GM23338 (cell line): ENCODE results near the gene CBLN3. TPM values are rescaled to one million over a fixed set of nuclear protein-coding genes. Genes with fewer than 3 reads are reported as not detected.

Experiments
- ATAC-seq: fragments of 200-7000 bp; cut with Tn5 transposase; 3 replicates; pipeline ENCODE4 v1.9.1; 2020
- DNase-seq: peaks from one replicate; pipeline ENCODE4 v3.0.0-alpha.2; 2015; ENCODE audit warnings: low spot score
- H2AFZ ChIP-seq: fragments of 200-600 bp; sonication (generic); 2 replicates; pipeline ENCODE4 v1.8.0; 2016; ENCODE audit warnings: antibody characterized with exemption, mild to moderate bottlenecking, moderate library complexity
- H3F3A ChIP-seq: fragments of 200-600 bp; sonication (generic); replicated peaks from 2 replicates; pipeline ENCODE4 v1.8.0; 2017; ENCODE audit warnings: antibody characterized with exemption, mixed run types, low read depth
- H3K27ac ChIP-seq: fragments of 200-600 bp; sonication (generic); 2 replicates; pipeline ENCODE4 v1.6.1; 2016; ENCODE audit warnings: low read depth
- H3K27me3 ChIP-seq: fragments of 200-600 bp; sonication (generic); 2 replicates; pipeline ENCODE4 v1.8.0; 2016; ENCODE audit warnings: mild to moderate bottlenecking, mixed run types, moderate library complexity; ENCODE audit not compliant: insufficient read depth
- H3K36me3 ChIP-seq: fragments of 200-600 bp; sonication (generic); 2 replicates; pipeline ENCODE4 v1.8.0; 2016; ENCODE audit warnings: mild to moderate bottlenecking; ENCODE audit not compliant: insufficient read depth
- H3K4me1 ChIP-seq: fragments of 200-600 bp; sonication (generic); 2 replicates; pipeline ENCODE4 v1.8.0; 2016; ENCODE audit warnings: mild to moderate bottlenecking, moderate library complexity; ENCODE audit not compliant: insufficient read depth
- H3K4me2 ChIP-seq: fragments of 200-600 bp; sonication (generic); 2 replicates; pipeline ENCODE4 v1.7.1; 2017; ENCODE audit warnings: mixed run types
- H3K4me3 ChIP-seq: fragments of 200-600 bp; sonication (generic); 2 replicates; pipeline ENCODE4 v1.6.1; 2016; ENCODE audit warnings: mixed run types
- H3K79me2 ChIP-seq: fragments of 200-600 bp; sonication (generic); replicated peaks from 2 replicates; pipeline ENCODE4 v1.8.0; 2017; ENCODE audit warnings: mild to moderate bottlenecking; ENCODE audit not compliant: insufficient read depth
- H3K9me2 ChIP-seq: fragments of 200-600 bp; sonication (generic); 2 replicates; pipeline ENCODE4 v1.8.0; 2017; ENCODE audit not compliant: insufficient read depth
- H4K20me1 ChIP-seq: fragments of 200-600 bp; sonication (generic); replicated peaks from 2 replicates; pipeline ENCODE4 v1.8.0; 2017; ENCODE audit warnings: mild to moderate bottlenecking; ENCODE audit not compliant: insufficient read depth
- H3K27ac Mint-ChIP-seq: 2 replicates; pipeline ENCODE4 v1.8.0; 2020; ENCODE audit warnings: inconsistent platforms, mild to moderate bottlenecking, moderate library complexity, mixed read lengths
- H3K27me3 Mint-ChIP-seq: 3 replicates; pipeline ENCODE4 v1.8.0; 2022; ENCODE audit warnings: low read depth, mild to moderate bottlenecking, moderate library complexity, mixed read lengths, inconsistent platforms; ENCODE audit not compliant: insufficient read depth, poor library complexity
- H3K36me3 Mint-ChIP-seq: 3 replicates; pipeline ENCODE4 v1.8.0; 2021; ENCODE audit warnings: low read depth, mild to moderate bottlenecking, inconsistent platforms, moderate library complexity, mixed read lengths
- H3K4me1 Mint-ChIP-seq: 3 replicates; pipeline ENCODE4 v1.8.0; 2020; ENCODE audit warnings: mild to moderate bottlenecking, inconsistent platforms, mixed read lengths
- H3K4me3 Mint-ChIP-seq: 3 replicates; pipeline ENCODE4 v1.8.0; 2021; ENCODE audit warnings: moderate library complexity, mild to moderate bottlenecking, inconsistent platforms, mixed read lengths
- H3K9me3 Mint-ChIP-seq: 3 replicates; pipeline ENCODE4 v1.8.0; 2020; ENCODE audit warnings: moderate library complexity, mild to moderate bottlenecking, inconsistent platforms, mixed read lengths
- CREB1 ChIP-seq: fragments of 250-450 bp; sonication (Bioruptor Pico); IDR thresholded peaks from 2 replicates; pipeline ENCODE4 v1.5.0; 2020; ENCODE audit warnings: low read depth, mild to moderate bottlenecking, moderate library complexity
- ETS1 ChIP-seq: IDR thresholded peaks from 2 replicates; pipeline ENCODE4 v1.6.1; 2016; ENCODE audit warnings: antibody characterized with exemption
- EZH2 ChIP-seq: fragments of 200-600 bp; sonication (generic); IDR thresholded peaks from one replicate; pipeline ENCODE4 v1.8.0; 2017; ENCODE audit warnings: antibody characterized with exemption, mild to moderate bottlenecking, low read depth; ENCODE audit not compliant: unreplicated experiment
- EZH2phosphoT487 ChIP-seq: fragments of 200-600 bp; sonication (generic); IDR thresholded peaks from one replicate; pipeline ENCODE4 v1.8.1; 2018; ENCODE audit warnings: antibody characterized with exemption; ENCODE audit not compliant: unreplicated experiment
- JUNB ChIP-seq: IDR thresholded peaks from one replicate; pipeline ENCODE4 v1.6.1; 2016; ENCODE audit warnings: antibody characterized with exemption; ENCODE audit not compliant: unreplicated experiment
- NANOG ChIP-seq: IDR thresholded peaks from 2 replicates; pipeline ENCODE4 v1.6.1; 2016; ENCODE audit warnings: antibody characterized with exemption, borderline replicate concordance
- POLR2AphosphoS5 ChIP-seq: IDR thresholded peaks from 2 replicates; pipeline ENCODE4 v1.6.1; 2016; ENCODE audit warnings: antibody characterized with exemption, low read depth
- REST ChIP-seq: IDR thresholded peaks from one replicate; pipeline ENCODE4 v1.6.1; 2018; ENCODE audit warnings: antibody characterized with exemption; ENCODE audit not compliant: unreplicated experiment
- STAT1 ChIP-seq: IDR thresholded peaks from one replicate; pipeline ENCODE4 v1.6.1; 2016; ENCODE audit warnings: antibody characterized with exemption; ENCODE audit not compliant: unreplicated experiment
- ZNF114 ChIP-seq: fragments of 250-450 bp; sonication (Bioruptor Pico); IDR thresholded peaks from 2 replicates; pipeline ENCODE4 v1.5.0; 2020; ENCODE audit warnings: mild to moderate bottlenecking, moderate library complexity
- ZNF331 ChIP-seq: fragments of 250-450 bp; sonication (Bioruptor Pico); IDR thresholded peaks from 2 replicates; pipeline ENCODE4 v1.5.0; 2020; ENCODE audit warnings: low read depth, mild to moderate bottlenecking, moderate library complexity
- polyA plus RNA-seq: library from polyadenylated mRNA; unstranded; fragments of >200 nt; fragmentation: Nextera tagmentation; extraction: Ambion mirVana; gene quantifications from 2 replicates; pipeline ENCODE4 v1.2.1, GENCODE V29; 2016
- total RNA-seq: library from RNA; depleted of rRNA; stranded (reverse); fragments of >200 nt; shearing (Covaris generic); gene quantifications from 2 replicates; pipeline ENCODE4 v1.2.3, GENCODE V29; 2014

The CBLN3 gene
- total and polyA plus RNA-seq, 2 experiments from 2014 or later, result 0.07 to 0.19 TPM

- TF ChIP-seq CREB1 (CRISPR knock-in tag) (no peak), REST (no peak), EZH2 (no peak), ZNF331 (CRISPR knock-in tag) (no peak), STAT1 (no peak), EZH2phosphoT487 (no peak)
Measured at GRCh38 chr14:24475261-24475660, 45.8 kb upstream of the CBLN3 start (continued).

GRCh38 chr14:24473211-24473610 is 43.7 kb upstream of the CBLN3 start:
- H3K36me3 Mint-ChIP-seq, result peaks cover 3% of the 10 kb centered on the region; the same call in 2 of the 3 replicates
- no peak for TF ChIP-seq ZNF331 (CRISPR knock-in tag)
- no peak for TF ChIP-seq EZH2phosphoT487
- no peak for TF ChIP-seq ETS1
- no peak for TF ChIP-seq STAT1
- no peak for TF ChIP-seq CREB1 (CRISPR knock-in tag)
- no peak for TF ChIP-seq POLR2AphosphoS5
- TF ChIP-seq JUNB, result no peak
- TF ChIP-seq ZNF114, result no peak
- no peak for TF ChIP-seq EZH2
- no peak for TF ChIP-seq NANOG
- TF ChIP-seq REST, result no peak

More at GRCh38 chr14:24473211-24473610, 43.7 kb upstream of the CBLN3 start:
- Histone ChIP-seq H3K79me2 (no peaks in the 10 kb centered on the region; the same call in 1 of the 2 replicates), H3F3A (no peaks in the 10 kb centered on the region), H3K4me3 (no peak overlapping the region), H3K9me2 (peaks cover under 1% of the 10 kb centered on the region; the same call in 1 of the 2 replicates), H3K4me1 (no peaks in the 10 kb centered on the region), H3K4me2 (no peak overlapping the region), H3K27me3 (no peaks in the 10 kb centered on the region), H2AFZ (no peak overlapping the region), H3K27ac (no peak overlapping the region), H3K36me3 (no peaks in the 10 kb centered on the region), H4K20me1 (no peaks in the 10 kb centered on the region)
- DNase-seq (no peak), ATAC-seq (no peak)
- Mint-ChIP-seq H3K27me3 (peaks cover 3% of the 10 kb centered on the region), H3K4me1 (no peaks in the 10 kb centered on the region), H3K4me3 (no peak overlapping the region), H3K27ac (no peak overlapping the region), H3K9me3 (peaks cover 3% of the 10 kb centered on the region; the same call in 2 of the 3 replicates)
